Loucy (cell line): ENCODE measurements around the gene SNTB2.
"Not testable (repeated sequence)": the region's sequence is repeated elsewhere in the genome, so short reads cannot be mapped to it uniquely, and the experiment has no call there.

Experiments used
- EZH2phosphoT487 ChIP-seq: fragments of 200-600 bp; IDR thresholded peaks from 2 replicates; pipeline ENCODE4 v1.6.1; 2018; ENCODE audit warnings: antibody characterized with exemption, mild to moderate bottlenecking, moderate library complexity, borderline replicate concordance
- TF ChIP-seq, protein P1 (sequence below): fragments of 200-600 bp; sonication (generic); conservative IDR thresholded peaks from 2 replicates; pipeline ENCODE4 v1.5.1; 2014; ENCODE audit warnings: mild to moderate bottlenecking, antibody characterized with exemption, low read length

DNA sequence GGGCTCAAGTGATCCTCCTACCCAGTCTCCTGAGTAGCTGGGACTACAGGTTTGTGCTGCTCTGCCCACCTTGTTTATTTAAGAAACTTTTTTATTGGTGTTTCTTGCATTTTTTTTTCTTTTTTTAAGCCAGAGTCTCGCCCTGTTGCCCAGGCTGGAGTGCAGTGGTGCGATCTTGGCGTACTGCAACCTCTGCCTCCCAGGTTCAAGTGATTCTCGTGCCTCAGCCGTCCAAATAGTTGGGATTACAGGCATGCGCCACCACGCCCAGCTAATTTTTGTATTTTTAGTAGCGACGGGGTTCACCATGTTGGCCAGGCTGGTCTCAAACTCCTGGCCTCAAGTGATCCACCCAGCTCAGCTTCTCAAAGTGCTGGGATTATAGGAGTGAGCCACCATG lies 37.3 kb upstream of the SNTB2 start:
- TF ChIP-seq, protein P1, sequence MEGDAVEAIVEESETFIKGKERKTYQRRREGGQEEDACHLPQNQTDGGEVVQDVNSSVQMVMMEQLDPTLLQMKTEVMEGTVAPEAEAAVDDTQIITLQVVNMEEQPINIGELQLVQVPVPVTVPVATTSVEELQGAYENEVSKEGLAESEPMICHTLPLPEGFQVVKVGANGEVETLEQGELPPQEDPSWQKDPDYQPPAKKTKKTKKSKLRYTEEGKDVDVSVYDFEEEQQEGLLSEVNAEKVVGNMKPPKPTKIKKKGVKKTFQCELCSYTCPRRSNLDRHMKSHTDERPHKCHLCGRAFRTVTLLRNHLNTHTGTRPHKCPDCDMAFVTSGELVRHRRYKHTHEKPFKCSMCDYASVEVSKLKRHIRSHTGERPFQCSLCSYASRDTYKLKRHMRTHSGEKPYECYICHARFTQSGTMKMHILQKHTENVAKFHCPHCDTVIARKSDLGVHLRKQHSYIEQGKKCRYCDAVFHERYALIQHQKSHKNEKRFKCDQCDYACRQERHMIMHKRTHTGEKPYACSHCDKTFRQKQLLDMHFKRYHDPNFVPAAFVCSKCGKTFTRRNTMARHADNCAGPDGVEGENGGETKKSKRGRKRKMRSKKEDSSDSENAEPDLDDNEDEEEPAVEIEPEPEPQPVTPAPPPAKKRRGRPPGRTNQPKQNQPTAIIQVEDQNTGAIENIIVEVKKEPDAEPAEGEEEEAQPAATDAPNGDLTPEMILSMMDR: not testable (repeated sequence)
- not testable (repeated sequence) for TF ChIP-seq EZH2phosphoT487
